Measurements from ENCODE around the gene ADM2. TPM values are rescaled to one million over a fixed set of nuclear protein-coding genes. Genes with fewer than 3 reads are reported as not detected.
A peak's percentile ranks its signal among the peaks of the same experiment; 100 is the strongest.

The ADM2 gene
- total RNA-seq, 6 experiments from 2014 or later, result 0.91 to 3.4 (median 1.2) TPM

DNA sequence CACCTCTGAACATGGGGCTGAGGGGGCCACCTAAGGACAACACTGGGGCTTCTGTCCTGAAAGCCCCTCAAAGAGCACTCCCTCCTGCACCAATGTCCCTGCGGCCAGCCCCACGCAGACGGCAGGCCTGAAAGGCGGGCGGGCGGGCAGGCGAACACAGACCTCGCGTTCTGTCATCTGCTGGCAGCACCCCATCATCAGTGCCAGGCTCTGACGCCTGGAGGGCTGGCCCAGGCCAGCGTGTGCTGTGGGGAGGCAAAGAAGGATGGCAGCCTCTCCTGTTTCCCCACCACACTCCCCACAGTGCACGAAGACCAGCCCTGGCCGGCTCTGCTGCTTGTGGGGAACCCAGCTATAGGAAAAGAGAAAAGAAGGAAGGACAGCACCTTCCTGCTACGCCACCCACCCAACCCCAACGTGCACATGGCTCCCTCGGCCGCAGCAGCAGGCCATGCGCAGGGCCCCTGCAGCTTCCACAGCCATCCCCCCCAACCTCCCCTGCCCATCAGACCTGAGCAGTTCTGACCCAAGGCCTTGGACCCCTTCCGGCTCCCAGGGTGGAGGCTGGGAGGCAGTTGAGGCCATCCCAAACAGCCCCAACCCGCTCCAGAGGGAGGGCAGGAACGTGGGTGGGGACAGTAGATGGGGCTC lies 10.0 kb upstream of the ADM2 start:
- peaks cover 28% of the 10 kb centered on the region for H3K4me1 Mint-ChIP-seq (ENCODE audit: low read depth)
- TF ChIP-seq, protein P1, sequence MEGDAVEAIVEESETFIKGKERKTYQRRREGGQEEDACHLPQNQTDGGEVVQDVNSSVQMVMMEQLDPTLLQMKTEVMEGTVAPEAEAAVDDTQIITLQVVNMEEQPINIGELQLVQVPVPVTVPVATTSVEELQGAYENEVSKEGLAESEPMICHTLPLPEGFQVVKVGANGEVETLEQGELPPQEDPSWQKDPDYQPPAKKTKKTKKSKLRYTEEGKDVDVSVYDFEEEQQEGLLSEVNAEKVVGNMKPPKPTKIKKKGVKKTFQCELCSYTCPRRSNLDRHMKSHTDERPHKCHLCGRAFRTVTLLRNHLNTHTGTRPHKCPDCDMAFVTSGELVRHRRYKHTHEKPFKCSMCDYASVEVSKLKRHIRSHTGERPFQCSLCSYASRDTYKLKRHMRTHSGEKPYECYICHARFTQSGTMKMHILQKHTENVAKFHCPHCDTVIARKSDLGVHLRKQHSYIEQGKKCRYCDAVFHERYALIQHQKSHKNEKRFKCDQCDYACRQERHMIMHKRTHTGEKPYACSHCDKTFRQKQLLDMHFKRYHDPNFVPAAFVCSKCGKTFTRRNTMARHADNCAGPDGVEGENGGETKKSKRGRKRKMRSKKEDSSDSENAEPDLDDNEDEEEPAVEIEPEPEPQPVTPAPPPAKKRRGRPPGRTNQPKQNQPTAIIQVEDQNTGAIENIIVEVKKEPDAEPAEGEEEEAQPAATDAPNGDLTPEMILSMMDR (IDR thresholded peaks at IDR 0.05), result no peak
- H3K27me3 Mint-ChIP-seq (ENCODE audit: insufficient read depth), result peaks cover 5% of the 10 kb centered on the region
- no peak for DNase-seq
- no peaks in the 10 kb centered on the region for H3K9me3 Mint-ChIP-seq
- H3K36me3 Mint-ChIP-seq (ENCODE audit: low read depth), result peaks cover 4% of the 10 kb centered on the region; the same call in 1 of the 2 replicates
- no peak overlapping the region for H3K27ac Mint-ChIP-seq
- no peak overlapping the region for H3K4me3 Mint-ChIP-seq

DNA sequence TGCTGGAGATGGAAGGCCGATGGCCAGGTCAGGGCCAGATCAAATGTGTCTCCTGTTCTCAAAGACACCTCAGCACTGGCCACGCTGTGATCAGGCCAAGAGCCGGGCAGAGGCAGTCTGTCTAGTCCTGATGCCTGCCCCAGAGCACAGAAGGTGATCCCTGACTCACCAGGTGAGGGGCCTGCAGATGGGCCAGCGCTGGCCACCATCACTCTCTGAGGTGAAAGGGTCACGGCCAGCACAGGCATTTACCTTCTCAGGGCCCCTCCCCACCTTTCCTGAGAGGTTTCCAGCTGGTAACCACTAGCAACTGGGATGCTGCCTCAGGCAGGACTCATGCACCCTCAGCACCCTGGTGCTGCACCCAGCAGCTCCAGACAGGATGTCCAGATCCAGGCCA lies 9.4 kb upstream of the ADM2 start:
- TF ChIP-seq, protein P1 (IDR thresholded peaks at IDR 0.05), result no peak
- H3K4me1 Mint-ChIP-seq (ENCODE audit: low read depth), result peaks cover 33% of the 10 kb centered on the region
- H3K27ac Mint-ChIP-seq, result no peak overlapping the region
- DNase-seq, result no peak
- H3K36me3 Mint-ChIP-seq (ENCODE audit: low read depth), result no peaks in the 10 kb centered on the region
- peaks cover 5% of the 10 kb centered on the region for H3K27me3 Mint-ChIP-seq (ENCODE audit: insufficient read depth)
- H3K4me3 Mint-ChIP-seq, result no peak overlapping the region
- no peaks in the 10 kb centered on the region for H3K9me3 Mint-ChIP-seq

DNA sequence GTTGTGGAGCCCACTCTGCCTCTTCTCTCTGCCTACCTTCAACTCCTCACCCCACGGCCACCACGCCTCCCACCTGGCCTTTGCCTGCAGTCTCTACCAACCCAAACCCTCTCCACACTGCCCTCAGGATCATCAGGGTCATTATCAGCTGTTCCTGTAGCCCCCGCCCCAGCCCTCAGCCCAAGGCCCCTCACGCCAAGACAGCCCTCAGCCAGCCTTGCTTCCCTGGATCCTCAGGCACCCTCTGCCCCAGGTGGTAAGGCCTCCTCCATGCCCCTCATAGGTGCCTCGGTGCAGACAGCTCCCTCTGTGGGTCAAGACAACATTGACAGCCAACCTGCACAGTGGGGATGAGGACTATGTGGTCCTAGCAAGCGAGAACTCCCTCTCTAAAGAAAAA lies 8.3 kb upstream of the ADM2 start:
- peaks cover 6% of the 10 kb centered on the region for H3K27me3 Mint-ChIP-seq (ENCODE audit: insufficient read depth)
- H3K4me1 Mint-ChIP-seq (ENCODE audit: low read depth), result peaks cover 38% of the 10 kb centered on the region

DNA sequence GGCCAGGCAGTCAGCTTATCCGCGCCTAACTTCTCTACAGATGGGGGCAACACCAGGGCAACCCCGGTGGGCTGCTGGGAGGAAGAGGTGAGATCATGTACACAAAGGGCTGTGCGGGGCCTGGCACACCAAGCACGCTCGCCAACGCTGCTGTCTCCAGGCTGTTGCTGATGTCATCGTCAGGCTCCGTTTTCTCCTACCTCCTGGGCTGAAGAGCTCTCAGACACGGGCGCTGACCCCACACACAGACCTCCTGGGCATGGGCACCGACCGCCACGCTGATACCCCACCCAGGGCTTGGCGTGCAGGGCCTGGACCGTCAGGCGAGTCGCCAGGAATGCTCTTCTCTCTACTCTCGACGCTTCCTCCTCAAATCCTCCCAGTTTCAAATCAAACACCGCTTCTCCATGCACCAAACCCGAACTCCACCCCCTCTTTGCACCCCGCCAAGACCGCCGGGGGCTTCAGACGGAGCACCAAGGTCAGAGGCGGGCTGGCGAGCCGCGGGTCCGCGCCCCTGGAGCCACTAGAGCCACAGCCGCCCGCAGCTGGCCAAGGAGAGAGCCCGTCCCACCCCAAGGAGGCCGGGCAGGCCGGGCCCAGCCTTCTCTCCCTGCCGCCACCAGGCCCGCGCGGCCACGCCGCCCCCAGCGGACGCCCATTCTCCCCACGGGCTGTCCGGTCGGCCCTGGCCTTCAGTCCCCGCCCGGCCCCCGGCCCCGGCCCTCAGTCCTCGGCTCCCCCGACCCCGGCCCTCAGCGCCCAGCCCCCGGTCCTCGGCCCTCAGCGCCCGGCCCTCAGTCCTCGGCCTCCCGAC lies 7.3 kb upstream of the ADM2 start:
- H3K4me1 Mint-ChIP-seq (ENCODE audit: low read depth), result peaks cover 38% of the 10 kb centered on the region
- TF ChIP-seq, protein P1 (IDR thresholded peaks at IDR 0.05), result no peak
- H3K27ac Mint-ChIP-seq, result peak overlapping the region; percentile 73
- peak; percentile 42 for DNase-seq
- peaks cover 6% of the 10 kb centered on the region for H3K27me3 Mint-ChIP-seq (ENCODE audit: insufficient read depth)
- peak overlapping the region; percentile 90 for H3K4me3 Mint-ChIP-seq
- no peaks in the 10 kb centered on the region for H3K9me3 Mint-ChIP-seq
- no peaks in the 10 kb centered on the region for H3K36me3 Mint-ChIP-seq (ENCODE audit: low read depth)

More for the DNA sequence above, 8.3 kb upstream of the ADM2 start:
- Mint-ChIP-seq H3K4me3 (peak overlapping the region; percentile 90), H3K36me3 (ENCODE audit: low read depth) (no peaks in the 10 kb centered on the region), H3K27ac (peak overlapping the region; percentile 73), H3K9me3 (no peaks in the 10 kb centered on the region)
- TF ChIP-seq, protein P1 (IDR thresholded peaks at IDR 0.05), result peak; percentile 59
- DNase-seq, result no peak

DNA sequence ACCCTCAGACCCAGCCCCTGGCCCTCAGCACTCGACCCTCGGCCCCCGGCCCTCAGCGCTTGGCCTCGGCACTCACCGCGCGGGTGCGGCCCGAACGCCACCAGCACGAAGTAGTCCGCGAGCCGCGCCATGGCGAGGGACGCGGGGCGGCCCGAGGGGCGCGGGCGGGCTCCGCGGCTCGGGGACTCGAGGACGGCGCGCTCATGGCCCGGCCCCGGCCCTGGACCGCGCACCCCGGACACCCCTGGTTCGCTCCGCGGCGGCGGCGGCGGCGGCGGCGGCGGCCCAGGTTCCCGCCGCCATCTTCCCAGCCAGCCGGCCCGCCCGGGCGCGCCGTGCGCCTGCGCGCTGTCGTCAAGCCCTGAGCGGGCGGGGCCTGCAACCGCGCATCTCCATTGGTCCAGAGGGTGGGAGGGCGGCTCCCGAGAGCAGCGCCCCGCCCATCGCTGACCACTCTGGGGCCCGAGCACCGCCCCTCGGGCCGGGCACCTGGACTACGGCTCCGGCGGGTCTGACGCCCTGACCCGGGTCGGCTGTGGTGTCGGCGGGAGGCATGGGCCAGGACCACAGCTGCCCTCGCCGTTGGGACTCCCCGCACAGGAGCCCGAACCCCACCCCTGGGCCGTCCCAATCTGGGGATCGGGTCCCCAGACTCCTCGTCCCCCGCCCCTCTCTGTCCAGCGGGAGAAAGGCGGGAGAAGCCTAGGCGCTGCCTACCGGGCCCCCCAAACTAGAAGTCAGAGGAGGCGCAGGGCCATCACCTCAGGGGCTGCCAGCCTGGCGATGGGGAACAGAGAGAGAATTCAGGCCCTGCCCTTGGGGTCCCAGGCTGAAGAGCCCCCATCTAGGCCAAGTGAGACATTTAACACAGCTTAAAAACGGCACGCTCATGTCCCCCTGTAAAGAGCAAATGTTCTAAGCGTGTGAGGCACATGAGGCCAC lies 6.4 kb upstream of the ADM2 start, which contains the start of gene SBF1:
SBF1 (minus strand) TSS at position 326 of the 942 bp plus-strand sequence; CDS start at position 131, 195 bp downstream.
- peak; percentile 78 for DNase-seq

More for the DNA sequence above, 6.4 kb upstream of the ADM2 start, which contains the start of gene SBF1:
- Mint-ChIP-seq H3K27me3 (ENCODE audit: insufficient read depth) (peaks cover 6% of the 10 kb centered on the region), H3K4me3 (peak within 1 kb of the TSS; percentile 90), H3K4me1 (ENCODE audit: low read depth) (peaks cover 38% of the 10 kb centered on the region), H3K9me3 (no peaks in the 10 kb centered on the region), H3K36me3 (ENCODE audit: low read depth) (no peaks in the 10 kb centered on the region), H3K27ac (peak within 1 kb of the TSS; percentile 73)
- TF ChIP-seq, protein P1 (IDR thresholded peaks at IDR 0.05), result no peak
